Neural progenitor cell (in vitro differentiated cells): ENCODE results near the gene AUTS2. TPM values are rescaled to one million over a fixed set of nuclear protein-coding genes. Genes with fewer than 3 reads are reported as not detected.

Experiments
- DNase-seq: peaks from one replicate; pipeline ENCODE4 v3.0.0-alpha.2; 2016; ENCODE audit warnings: low spot score
- H2AFZ ChIP-seq: fragments of 200-600 bp; sonication (generic); replicated peaks from 2 replicates; pipeline ENCODE4 v1.6.1; 2016; ENCODE audit warnings: antibody characterized with exemption
- H3F3A ChIP-seq: fragments of 200-600 bp; sonication (generic); 2 replicates; pipeline ENCODE4 v1.6.1; 2016; ENCODE audit warnings: antibody characterized with exemption, low read depth
- H3K27ac ChIP-seq: fragments of 200-600 bp; sonication (generic); 2 replicates; pipeline ENCODE4 v1.5.1; 2016; ENCODE audit warnings: mild to moderate bottlenecking
- H3K27me3 ChIP-seq: fragments of 200-600 bp; sonication (generic); 2 replicates; pipeline ENCODE4 v1.6.1; 2016; ENCODE audit warnings: mild to moderate bottlenecking, moderate library complexity
- H3K36me3 ChIP-seq: fragments of 200-600 bp; sonication (generic); 2 replicates; pipeline ENCODE4 v1.5.1; 2016
- H3K4me1 ChIP-seq: fragments of 200-600 bp; sonication (generic); 2 replicates; pipeline ENCODE4 v1.6.1; 2016; ENCODE audit warnings: mixed run types
- H3K4me2 ChIP-seq: fragments of 200-600 bp; sonication (generic); 2 replicates; pipeline ENCODE4 v1.6.1; 2016
- H3K4me3 ChIP-seq: fragments of 200-600 bp; sonication (generic); 2 replicates; pipeline ENCODE4 v1.5.1; 2016
- H3K79me2 ChIP-seq: fragments of 200-600 bp; sonication (generic); 2 replicates; pipeline ENCODE4 v1.6.1; 2016; ENCODE audit warnings: low read depth
- H3K9ac ChIP-seq: fragments of 200-600 bp; sonication (generic); 2 replicates; pipeline ENCODE4 v1.6.1; 2016
- H3K9me3 ChIP-seq: fragments of 200-600 bp; sonication (generic); 2 replicates; pipeline ENCODE4 v1.5.1; 2016; ENCODE audit warnings: low read depth
- H4K20me1 ChIP-seq: fragments of 200-600 bp; sonication (generic); 2 replicates; pipeline ENCODE4 v1.6.1; 2016; ENCODE audit warnings: low read depth
- H3K27ac Mint-ChIP-seq: 3 replicates; pipeline ENCODE4 v1.8.0; 2021; ENCODE audit warnings: mixed read lengths
- H3K27me3 Mint-ChIP-seq: 2 replicates; pipeline ENCODE4 v1.8.0; 2022; ENCODE audit warnings: low read depth, mild to moderate bottlenecking, inconsistent platforms, moderate library complexity, mixed read lengths; ENCODE audit not compliant: insufficient read depth
- H3K36me3 Mint-ChIP-seq: 3 replicates; pipeline ENCODE4 v1.8.0; 2021; ENCODE audit warnings: mixed read lengths
- H3K4me1 Mint-ChIP-seq: 3 replicates; pipeline ENCODE4 v1.8.0; 2021; ENCODE audit warnings: mixed read lengths
- H3K4me3 Mint-ChIP-seq: 3 replicates; pipeline ENCODE4 v1.8.0; 2021; ENCODE audit warnings: mild to moderate bottlenecking, moderate library complexity, mixed read lengths
- H3K9me3 Mint-ChIP-seq: 3 replicates; pipeline ENCODE4 v1.8.0; 2020; ENCODE audit warnings: mixed read lengths
- CTCF ChIP-seq: fragments of 200-600 bp; sonication (generic); IDR thresholded peaks from 2 replicates; pipeline ENCODE4 v1.5.1; 2017; ENCODE audit warnings: antibody characterized with exemption, mild to moderate bottlenecking
- EZH2 ChIP-seq: fragments of 200-600 bp; sonication (generic); IDR thresholded peaks from 2 replicates; pipeline ENCODE4 v1.6.1; 2017; ENCODE audit warnings: antibody characterized with exemption, mild to moderate bottlenecking, moderate library complexity
- EZH2phosphoT487 ChIP-seq: fragments of 200-600 bp; sonication (generic); IDR thresholded peaks from 2 replicates; pipeline ENCODE4 v1.6.1; 2017; ENCODE audit warnings: antibody characterized with exemption
- total RNA-seq: library from RNA; depleted of rRNA; stranded (reverse); fragments of >200 nt; gene quantifications from 2 replicates; pipeline ENCODE4 v1.2.3, GENCODE V29; 2015; ENCODE audit warnings: low replicate concordance

The AUTS2 gene
- total RNA-seq, 1 donor from 2014 or later, result 50.0 TPM

- H3K36me3 ChIP-seq, result no peaks in the 10 kb centered on the region
- H3K27ac ChIP-seq, result no peak overlapping the region
- Mint-ChIP-seq H3K4me3 (no peak overlapping the region), H3K27ac (no peak overlapping the region), H3K36me3 (no peaks in the 10 kb centered on the region), H3K4me1 (peaks cover 25% of the 10 kb centered on the region), H3K9me3 (peaks cover 2% of the 10 kb centered on the region), H3K27me3 (no peaks in the 10 kb centered on the region)
- H3F3A ChIP-seq, result peaks cover 8% of the 10 kb centered on the region
- no peak overlapping the region for H3K9ac ChIP-seq
- no peak overlapping the region for H3K4me3 ChIP-seq
- no peak overlapping the region for H3K4me2 ChIP-seq
- no peaks in the 10 kb centered on the region for H3K9me3 ChIP-seq
- no peak for DNase-seq
- H3K79me2 ChIP-seq, result no peaks in the 10 kb centered on the region
- no peaks in the 10 kb centered on the region for H3K27me3 ChIP-seq
- H2AFZ ChIP-seq, result no peak overlapping the region
- H4K20me1 ChIP-seq, result no peaks in the 10 kb centered on the region
- no peak for TF ChIP-seq CTCF
- TF ChIP-seq EZH2phosphoT487, result no peak
- no peak for TF ChIP-seq EZH2
- peaks cover 15% of the 10 kb centered on the region for H3K4me1 ChIP-seq
These were observed 788.9 kb downstream of the AUTS2 start for GRCh38 chr7:70387217-70387616.

DNA sequence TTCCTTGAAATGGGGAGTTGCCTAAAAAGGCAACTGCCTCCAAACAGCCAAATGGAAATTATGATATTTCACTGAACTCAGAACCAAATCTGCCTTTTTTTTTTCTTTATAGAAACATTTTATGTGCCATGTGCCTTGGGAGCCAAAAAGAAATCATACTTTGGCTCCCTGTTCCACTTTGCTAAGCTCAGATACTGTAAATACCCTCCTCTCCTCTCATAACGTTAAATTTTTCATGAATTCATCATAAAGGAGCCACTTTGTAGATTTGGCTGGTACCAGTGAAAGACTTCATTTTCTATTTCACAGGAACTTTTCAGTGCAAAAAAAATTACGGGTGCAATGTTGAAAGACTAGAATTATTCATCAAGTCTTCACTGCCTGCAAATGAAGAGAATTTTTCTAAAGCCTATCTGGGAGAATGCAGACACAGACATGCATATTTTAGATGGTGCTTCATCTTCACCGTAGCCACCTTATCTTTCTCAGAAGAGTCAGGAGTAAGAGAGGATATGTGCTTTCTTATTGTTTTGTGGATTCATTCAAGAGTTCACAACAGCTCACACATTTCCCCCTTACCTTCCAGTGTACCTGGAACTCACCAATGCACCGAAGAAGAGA lies 791.4 kb downstream of the AUTS2 start:
- no peaks in the 10 kb centered on the region for H3K36me3 Mint-ChIP-seq
- TF ChIP-seq CTCF (no peak), EZH2 (no peak), EZH2phosphoT487 (no peak)
- no peak overlapping the region for H3K4me3 Mint-ChIP-seq
- H3K4me3 ChIP-seq, result no peak overlapping the region
- H3K9me3 ChIP-seq, result no peaks in the 10 kb centered on the region
- no peak overlapping the region for H3K9ac ChIP-seq
- no peaks in the 10 kb centered on the region for H3K27me3 ChIP-seq
- no peaks in the 10 kb centered on the region for H3K79me2 ChIP-seq
- no peak overlapping the region for H3K4me2 ChIP-seq
- peaks cover 18% of the 10 kb centered on the region for H3K4me1 ChIP-seq
- H3K9me3 Mint-ChIP-seq, result peaks cover 2% of the 10 kb centered on the region
- H3K27me3 Mint-ChIP-seq, result no peaks in the 10 kb centered on the region
- peaks cover 21% of the 10 kb centered on the region for H3F3A ChIP-seq
- no peak overlapping the region for H3K27ac ChIP-seq
- H3K27ac Mint-ChIP-seq, result no peak overlapping the region
- peaks cover 9% of the 10 kb centered on the region for H4K20me1 ChIP-seq
- no peaks in the 10 kb centered on the region for H3K36me3 ChIP-seq
- H2AFZ ChIP-seq, result no peak overlapping the region
- H3K4me1 Mint-ChIP-seq, result peaks cover 28% of the 10 kb centered on the region
- no peak for DNase-seq

DNA sequence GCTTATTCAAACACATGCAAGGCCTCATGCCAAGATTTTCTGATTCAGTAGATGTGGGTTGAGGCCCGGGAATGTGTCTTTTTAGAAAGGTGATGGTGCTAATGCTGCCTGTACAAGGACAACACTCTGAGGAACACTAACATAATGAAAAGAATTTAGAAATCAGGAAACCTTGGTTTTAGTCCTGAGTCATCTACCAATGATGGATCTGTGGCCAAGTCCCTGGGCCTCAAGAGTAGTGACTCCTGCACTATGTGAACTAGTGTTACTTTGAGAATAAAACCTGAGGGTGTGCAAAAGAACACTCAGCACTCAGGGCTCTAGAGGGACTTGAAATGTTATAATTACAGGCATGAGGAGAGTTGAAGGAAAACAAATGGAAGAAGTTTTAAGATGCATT lies 792.0 kb downstream of the AUTS2 start:
- no peak for DNase-seq
- Histone ChIP-seq H3K4me3 (no peak overlapping the region), H3K27me3 (no peaks in the 10 kb centered on the region), H3K36me3 (no peaks in the 10 kb centered on the region), H3K9ac (no peak overlapping the region), H4K20me1 (peaks cover 9% of the 10 kb centered on the region), H3K27ac (no peak overlapping the region), H3K9me3 (no peaks in the 10 kb centered on the region), H3K79me2 (no peaks in the 10 kb centered on the region), H2AFZ (no peak overlapping the region), H3K4me1 (peaks cover 18% of the 10 kb centered on the region), H3F3A (peaks cover 21% of the 10 kb centered on the region), H3K4me2 (no peak overlapping the region)
- Mint-ChIP-seq H3K27me3 (no peaks in the 10 kb centered on the region), H3K27ac (no peak overlapping the region), H3K36me3 (no peaks in the 10 kb centered on the region), H3K4me3 (no peak overlapping the region), H3K9me3 (peaks cover 2% of the 10 kb centered on the region), H3K4me1 (peaks cover 28% of the 10 kb centered on the region)
- TF ChIP-seq EZH2phosphoT487, result no peak
- TF ChIP-seq CTCF, result no peak
